ENCODE results near the gene PNMA6E.

DNA sequence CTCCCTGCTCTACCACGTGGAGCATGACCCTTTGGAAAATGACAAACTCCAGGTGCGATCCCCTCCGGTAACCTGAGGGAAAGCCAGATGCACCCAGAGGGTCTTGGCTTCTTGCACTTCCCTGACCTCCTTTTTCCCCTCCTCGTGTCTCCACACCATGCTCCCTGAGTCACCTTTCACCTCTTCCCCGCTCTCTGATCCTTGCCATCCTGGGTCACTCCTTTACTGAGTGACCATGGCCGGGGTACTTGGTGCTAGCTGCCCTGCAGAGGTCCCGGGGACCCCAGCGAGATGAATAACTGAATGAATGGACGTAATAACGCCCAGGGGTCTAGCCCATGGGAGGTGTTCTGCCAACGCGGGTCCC, 9.7 kb upstream of the PNMA6E start:
- TF ChIP-seq, protein P1, sequence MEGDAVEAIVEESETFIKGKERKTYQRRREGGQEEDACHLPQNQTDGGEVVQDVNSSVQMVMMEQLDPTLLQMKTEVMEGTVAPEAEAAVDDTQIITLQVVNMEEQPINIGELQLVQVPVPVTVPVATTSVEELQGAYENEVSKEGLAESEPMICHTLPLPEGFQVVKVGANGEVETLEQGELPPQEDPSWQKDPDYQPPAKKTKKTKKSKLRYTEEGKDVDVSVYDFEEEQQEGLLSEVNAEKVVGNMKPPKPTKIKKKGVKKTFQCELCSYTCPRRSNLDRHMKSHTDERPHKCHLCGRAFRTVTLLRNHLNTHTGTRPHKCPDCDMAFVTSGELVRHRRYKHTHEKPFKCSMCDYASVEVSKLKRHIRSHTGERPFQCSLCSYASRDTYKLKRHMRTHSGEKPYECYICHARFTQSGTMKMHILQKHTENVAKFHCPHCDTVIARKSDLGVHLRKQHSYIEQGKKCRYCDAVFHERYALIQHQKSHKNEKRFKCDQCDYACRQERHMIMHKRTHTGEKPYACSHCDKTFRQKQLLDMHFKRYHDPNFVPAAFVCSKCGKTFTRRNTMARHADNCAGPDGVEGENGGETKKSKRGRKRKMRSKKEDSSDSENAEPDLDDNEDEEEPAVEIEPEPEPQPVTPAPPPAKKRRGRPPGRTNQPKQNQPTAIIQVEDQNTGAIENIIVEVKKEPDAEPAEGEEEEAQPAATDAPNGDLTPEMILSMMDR (IDR thresholded peaks at IDR 0.05; ENCODE audit: insufficient read depth, low read depth, low read length): no peak
- TF ChIP-seq EZH2 (IDR thresholded peaks at IDR 0.05; ENCODE audit: insufficient read depth, low read length): no peak

Data from astrocyte (in vitro differentiated cells and primary cell).